Measurements from ENCODE around the gene RNPEPL1. TPM values are rescaled to one million over a fixed set of nuclear protein-coding genes. Genes with fewer than 3 reads are reported as not detected.

Gene RNPEPL1, protein sequence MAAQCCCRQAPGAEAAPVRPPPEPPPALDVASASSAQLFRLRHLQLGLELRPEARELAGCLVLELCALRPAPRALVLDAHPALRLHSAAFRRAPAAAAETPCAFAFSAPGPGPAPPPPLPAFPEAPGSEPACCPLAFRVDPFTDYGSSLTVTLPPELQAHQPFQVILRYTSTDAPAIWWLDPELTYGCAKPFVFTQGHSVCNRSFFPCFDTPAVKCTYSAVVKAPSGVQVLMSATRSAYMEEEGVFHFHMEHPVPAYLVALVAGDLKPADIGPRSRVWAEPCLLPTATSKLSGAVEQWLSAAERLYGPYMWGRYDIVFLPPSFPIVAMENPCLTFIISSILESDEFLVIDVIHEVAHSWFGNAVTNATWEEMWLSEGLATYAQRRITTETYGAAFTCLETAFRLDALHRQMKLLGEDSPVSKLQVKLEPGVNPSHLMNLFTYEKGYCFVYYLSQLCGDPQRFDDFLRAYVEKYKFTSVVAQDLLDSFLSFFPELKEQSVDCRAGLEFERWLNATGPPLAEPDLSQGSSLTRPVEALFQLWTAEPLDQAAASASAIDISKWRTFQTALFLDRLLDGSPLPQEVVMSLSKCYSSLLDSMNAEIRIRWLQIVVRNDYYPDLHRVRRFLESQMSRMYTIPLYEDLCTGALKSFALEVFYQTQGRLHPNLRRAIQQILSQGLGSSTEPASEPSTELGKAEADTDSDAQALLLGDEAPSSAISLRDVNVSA
- total RNA-seq, result 100 to 1,000 TPM in 3 of 4 donors, 10 to 100 TPM in 1; 85.0 to 175 (median 154) TPM

DNA sequence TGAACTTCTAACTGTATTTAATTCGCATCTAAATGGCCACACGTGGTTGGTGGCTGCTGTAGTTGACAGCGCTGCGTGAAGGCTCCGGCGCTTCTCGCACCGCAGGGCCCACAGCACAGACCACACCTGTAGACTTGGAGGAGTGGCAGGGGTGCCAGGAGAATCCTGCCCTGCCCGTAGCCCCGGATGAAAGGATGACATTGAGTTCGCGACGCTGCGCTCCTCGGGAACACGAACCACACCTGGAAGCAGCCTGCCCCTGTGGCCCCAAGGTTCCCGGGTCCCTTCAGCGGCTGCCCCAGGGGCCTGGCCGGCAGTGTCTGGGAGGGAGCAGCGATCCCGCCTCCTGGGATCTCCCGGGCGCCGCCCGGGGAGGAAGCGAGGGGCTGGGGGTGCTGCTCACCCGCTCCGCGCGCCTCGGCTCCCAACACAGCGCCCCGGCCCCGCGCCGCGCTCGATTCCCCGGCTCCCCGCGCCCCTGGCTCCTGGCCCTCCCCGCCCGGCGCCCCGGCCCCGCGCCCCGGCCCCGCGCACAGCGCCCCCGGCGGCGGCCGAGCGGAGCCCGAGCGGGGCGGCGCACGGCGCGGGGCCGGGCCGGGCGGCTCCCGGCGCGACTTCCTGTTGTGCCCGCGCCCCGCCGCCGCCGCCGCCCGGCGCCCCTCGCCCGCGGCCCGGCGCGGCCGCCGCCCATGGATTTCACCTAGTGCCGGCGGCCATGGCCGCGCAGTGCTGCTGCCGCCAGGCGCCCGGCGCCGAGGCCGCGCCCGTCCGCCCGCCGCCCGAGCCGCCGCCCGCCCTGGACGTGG lies at the start of gene RNPEPL1:
RNPEPL1 (plus strand) TSS at position 613 of the 806 bp plus-strand sequence; CDS start at position 716, 103 bp downstream.
- Histone ChIP-seq H3K27me3 (no peaks in the 10 kb centered on the region), H3K4me3 (peak within 1 kb of the TSS; percentile 75 to 98 (median 92)), H3K27ac (peak within 1 kb of the TSS; percentile 92 to 99 (median 97)), H3K9me3 (no peaks in the 10 kb centered on the region), H3K4me1 (peaks cover 0 to 55% (median 49%) of the 10 kb centered on the region in 4 donors), H3K36me3 (peaks cover 0 to 12% (median 0%) of the 10 kb centered on the region in 3 donors)
- peak; percentile 44 to 80 (median 72) for DNase-seq
- peak in 1 of 2 donors; percentile 44 for TF ChIP-seq POLR2A (IDR thresholded peaks at IDR 0.05)
- TF ChIP-seq, protein P1, sequence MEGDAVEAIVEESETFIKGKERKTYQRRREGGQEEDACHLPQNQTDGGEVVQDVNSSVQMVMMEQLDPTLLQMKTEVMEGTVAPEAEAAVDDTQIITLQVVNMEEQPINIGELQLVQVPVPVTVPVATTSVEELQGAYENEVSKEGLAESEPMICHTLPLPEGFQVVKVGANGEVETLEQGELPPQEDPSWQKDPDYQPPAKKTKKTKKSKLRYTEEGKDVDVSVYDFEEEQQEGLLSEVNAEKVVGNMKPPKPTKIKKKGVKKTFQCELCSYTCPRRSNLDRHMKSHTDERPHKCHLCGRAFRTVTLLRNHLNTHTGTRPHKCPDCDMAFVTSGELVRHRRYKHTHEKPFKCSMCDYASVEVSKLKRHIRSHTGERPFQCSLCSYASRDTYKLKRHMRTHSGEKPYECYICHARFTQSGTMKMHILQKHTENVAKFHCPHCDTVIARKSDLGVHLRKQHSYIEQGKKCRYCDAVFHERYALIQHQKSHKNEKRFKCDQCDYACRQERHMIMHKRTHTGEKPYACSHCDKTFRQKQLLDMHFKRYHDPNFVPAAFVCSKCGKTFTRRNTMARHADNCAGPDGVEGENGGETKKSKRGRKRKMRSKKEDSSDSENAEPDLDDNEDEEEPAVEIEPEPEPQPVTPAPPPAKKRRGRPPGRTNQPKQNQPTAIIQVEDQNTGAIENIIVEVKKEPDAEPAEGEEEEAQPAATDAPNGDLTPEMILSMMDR (IDR thresholded peaks at IDR 0.05), result peak in 1 of 6 experiments; percentile 22

DNA sequence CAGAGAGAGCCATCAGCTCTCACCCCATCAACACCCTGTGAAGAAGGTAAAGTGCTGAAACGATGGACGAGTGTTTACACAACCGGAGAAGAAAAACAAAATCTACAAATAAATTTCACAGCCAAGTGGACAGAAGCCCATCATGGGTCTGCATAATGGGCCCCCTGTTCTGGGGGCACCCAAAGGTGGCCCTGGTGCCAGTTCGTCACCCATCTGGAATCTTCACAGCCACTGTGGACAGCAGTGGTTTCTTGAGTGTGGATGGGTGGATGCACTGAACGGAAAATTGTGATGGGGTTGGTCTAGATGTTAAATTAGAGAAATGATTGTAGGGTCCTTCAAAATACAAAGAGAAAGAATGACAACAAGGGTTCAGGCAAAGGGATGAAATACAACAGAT lies 49.3 kb upstream of the RNPEPL1 start:
- Histone ChIP-seq H3K27me3 (no peaks in the 10 kb centered on the region), H3K36me3 (peaks cover 0 to 10% (median 0%) of the 10 kb centered on the region in 3 donors), H3K4me1 (peaks cover 0 to 10% (median 3%) of the 10 kb centered on the region in 4 donors), H3K9me3 (no peaks in the 10 kb centered on the region), H3K27ac (no peak overlapping the region), H3K4me3 (no peak overlapping the region)
- TF ChIP-seq, protein P1 (IDR thresholded peaks at IDR 0.05), result no peak
- TF ChIP-seq POLR2A (IDR thresholded peaks at IDR 0.05), result no peak
- no peak for DNase-seq

DNA sequence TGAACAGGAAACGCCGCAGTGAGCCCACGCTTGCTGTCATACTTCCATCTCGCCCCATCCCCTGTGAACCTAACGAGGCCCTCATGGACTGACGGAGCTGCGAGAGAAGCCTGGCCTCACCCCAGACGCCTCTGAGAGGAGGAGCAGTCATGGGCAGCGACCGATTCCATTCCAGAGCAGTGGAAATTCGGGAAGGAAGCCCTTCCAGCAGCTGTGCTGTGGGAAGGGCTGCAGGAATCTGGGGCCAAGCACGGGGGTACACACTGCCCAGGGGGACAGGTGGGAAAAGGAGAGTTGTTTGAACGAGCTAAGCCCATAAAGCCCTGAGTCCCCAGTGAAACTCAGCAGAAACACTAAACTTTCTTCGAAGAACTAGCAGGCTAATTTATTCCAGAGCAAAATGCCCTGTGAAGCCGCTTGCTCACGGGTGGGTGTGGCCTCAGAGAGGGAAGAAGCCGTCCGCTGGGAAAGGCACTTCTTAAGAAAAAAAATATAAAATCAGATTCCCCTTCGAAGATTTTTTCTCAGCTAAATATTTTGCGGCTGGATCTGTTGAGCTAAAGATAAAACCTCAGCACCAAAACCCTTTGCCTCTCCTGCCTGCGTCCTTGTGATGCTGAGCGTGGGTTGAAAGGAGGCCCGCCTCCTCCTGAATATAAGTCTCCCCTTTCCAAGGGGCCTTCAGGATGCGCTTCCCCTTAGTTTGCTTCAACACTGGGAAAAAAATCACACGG lies 48.7 kb upstream of the RNPEPL1 start:
- peaks cover 0 to 11% (median 0%) of the 10 kb centered on the region in 3 donors for H3K36me3 ChIP-seq
- peaks cover 0 to 8% (median 0%) of the 10 kb centered on the region in 4 donors for H3K4me1 ChIP-seq
- no peak overlapping the region for H3K4me3 ChIP-seq
- TF ChIP-seq, protein P1 (IDR thresholded peaks at IDR 0.05), result no peak
- no peak for TF ChIP-seq POLR2A (IDR thresholded peaks at IDR 0.05)
- no peaks in the 10 kb centered on the region for H3K9me3 ChIP-seq
- H3K27me3 ChIP-seq, result no peaks in the 10 kb centered on the region
- DNase-seq, result no peak
- no peak overlapping the region for H3K27ac ChIP-seq

DNA sequence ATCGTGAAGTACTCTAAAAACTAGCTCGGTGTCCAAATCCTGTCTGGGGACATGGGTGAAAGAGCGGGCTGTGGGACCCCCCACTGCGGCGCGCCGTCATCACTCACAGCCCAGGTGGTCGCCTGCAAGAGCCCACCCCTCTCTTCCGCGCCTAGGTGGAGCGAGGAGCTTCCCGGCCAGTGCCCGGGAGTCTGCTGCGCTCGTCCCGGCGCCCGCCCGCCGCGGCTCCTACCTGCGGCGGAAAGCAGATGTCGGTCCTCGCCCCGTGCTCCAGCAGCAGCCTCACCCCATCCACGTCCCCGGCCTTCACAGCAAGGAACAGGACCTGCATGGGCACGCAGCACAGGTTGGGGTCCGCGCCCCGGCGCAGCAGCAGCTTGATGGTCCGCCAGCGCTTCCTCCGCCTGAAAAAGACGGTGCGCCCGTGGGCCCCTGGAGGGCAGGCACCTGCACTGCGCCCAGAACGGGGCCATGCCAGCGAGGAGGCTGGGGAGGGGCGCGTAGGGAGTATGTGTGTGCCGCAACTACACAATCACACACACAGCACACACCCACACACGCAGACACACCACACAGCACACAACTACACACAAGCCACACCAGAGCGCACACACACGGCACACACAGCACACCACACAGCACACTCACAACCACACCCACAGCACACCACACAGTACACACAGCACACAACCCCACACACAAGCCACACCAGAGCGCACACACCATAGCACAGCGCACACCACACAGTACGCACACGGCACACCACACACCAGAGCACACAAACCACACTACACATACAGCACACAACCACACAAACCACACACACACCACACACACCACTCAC lies 47.9 kb upstream of the RNPEPL1 start:
- TF ChIP-seq, protein P1 (IDR thresholded peaks at IDR 0.05), result no peak
- TF ChIP-seq POLR2A (IDR thresholded peaks at IDR 0.05), result no peak
- peaks cover 0 to 16% (median 0%) of the 10 kb centered on the region in 3 donors for H3K36me3 ChIP-seq
- DNase-seq, result no peak
- H3K9me3 ChIP-seq, result peaks cover 0 to 7% (median under 1%) of the 10 kb centered on the region in 4 donors
- peaks cover 0 to 8% (median 0%) of the 10 kb centered on the region in 4 donors for H3K4me1 ChIP-seq
- no peaks in the 10 kb centered on the region for H3K27me3 ChIP-seq
- H3K27ac ChIP-seq, result no peak overlapping the region
- no peak overlapping the region for H3K4me3 ChIP-seq

Data from Peyer's patch (tissue), 4 donors.